IPS-11a (cell line): Measurements from ENCODE around the gene SLC22A7.

ENCODE experiments used
- H3K4me3 ChIP-seq: one replicate; pipeline ENCODE4 v1.5.1; 2013; ENCODE audit warnings: low read depth, low read length, control low read depth

Gene SLC22A7

GRCh38 chr6:43264599-43265145 lies 33.4 kb upstream of the SLC22A7 start:
- H3K4me3 ChIP-seq: no peak overlapping the region

GRCh38 chr6:43265564-43265963 lies 32.5 kb upstream of the SLC22A7 start:
- H3K4me3 ChIP-seq: no peak overlapping the region

GRCh38 chr6:43267619-43268354 lies 30.3 kb upstream of the SLC22A7 start:
- H3K4me3 ChIP-seq: no peak overlapping the region

- H3K4me3 ChIP-seq: no peak overlapping the region
These were observed 29.7 kb upstream of the SLC22A7 start for GRCh38 chr6:43268355-43268700.

GRCh38 chr6:43268782-43269272 lies 29.2 kb upstream of the SLC22A7 start:
- H3K4me3 ChIP-seq: no peak overlapping the region

GRCh38 chr6:43269273-43270007 lies 28.6 kb upstream of the SLC22A7 start:
- no peak overlapping the region for H3K4me3 ChIP-seq

- H3K4me3 ChIP-seq: no peak overlapping the region
These were observed 26.8 kb upstream of the SLC22A7 start for GRCh38 chr6:43271103-43271815.

- no peak overlapping the region for H3K4me3 ChIP-seq
These were observed 26.1 kb upstream of the SLC22A7 start for GRCh38 chr6:43271944-43272343.

- no peak overlapping the region for H3K4me3 ChIP-seq
These were observed 24.4 kb upstream of the SLC22A7 start for GRCh38 chr6:43273707-43274106.

- no peak overlapping the region for H3K4me3 ChIP-seq
These were observed 23.7 kb upstream of the SLC22A7 start for GRCh38 chr6:43274127-43274915.

GRCh38 chr6:43274916-43275597 lies 23.0 kb upstream of the SLC22A7 start:
- H3K4me3 ChIP-seq: peak overlapping the region; percentile 37

GRCh38 chr6:43275801-43276576 lies 22.1 kb upstream of the SLC22A7 start:
- H3K4me3 ChIP-seq: peak overlapping the region; percentile 14

GRCh38 chr6:43276577-43277305 lies 21.3 kb upstream of the SLC22A7 start:
- no peak overlapping the region for H3K4me3 ChIP-seq

GRCh38 chr6:43277306-43277642 lies 20.8 kb upstream of the SLC22A7 start:
- H3K4me3 ChIP-seq: no peak overlapping the region

- H3K4me3 ChIP-seq: no peak overlapping the region
These were observed 20.2 kb upstream of the SLC22A7 start for GRCh38 chr6:43277643-43278523.

- no peak overlapping the region for H3K4me3 ChIP-seq
These were observed 19.5 kb upstream of the SLC22A7 start for GRCh38 chr6:43278524-43279078.

GRCh38 chr6:43280234-43280633 lies 17.8 kb upstream of the SLC22A7 start:
- no peak overlapping the region for H3K4me3 ChIP-seq
